T-helper 1 cell treated with Interleukin-12 subunit alpha and Interleukin-12 subunit beta and Interleukin-4 antibody, amounts not matched to agents 30 ng/mL and 1 ng/mL, for 36 hours (primary cell): ENCODE measurements around the gene TOR4A. TPM values are rescaled to one million over a fixed set of nuclear protein-coding genes. Genes with fewer than 3 reads are reported as not detected.

ENCODE experiments used
- intact Hi-C: fragments of 100-400 bp; cut with micrococcal nuclease; formaldehyde crosslinking; loops from one replicate; pipeline ENCODE4 v1.15.1; 2024
- total RNA-seq: library from RNA; stranded (reverse); gene quantifications from 2 replicates; pipeline ENCODE4 v1.2.3, GENCODE V29; 2022

TOR4A gene
- total RNA-seq, 1 donor from 2014 or later = 16.8 TPM

DNA sequence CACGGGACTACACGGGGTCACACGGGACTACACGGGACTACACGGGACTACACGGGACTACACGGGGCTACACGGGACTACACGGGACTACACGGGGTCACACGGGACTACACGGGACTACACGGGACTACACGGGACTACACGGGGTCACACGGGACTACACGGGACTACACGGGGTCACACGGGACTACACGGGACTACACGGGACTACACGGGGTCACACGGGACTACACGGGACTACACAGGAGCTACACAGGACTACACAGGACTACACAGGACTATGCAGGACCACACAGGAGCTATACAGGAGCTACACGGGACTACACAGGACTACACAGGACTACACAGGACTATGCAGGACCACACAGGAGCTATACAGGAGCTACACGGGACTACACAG lies 52.1 kb downstream of the TOR4A start:
- intact Hi-C loops = loop anchor here (5.0 kb wide), 1 partner anchor 482 kb away; the partner anchor contains the start of gene PHPT1

DNA sequence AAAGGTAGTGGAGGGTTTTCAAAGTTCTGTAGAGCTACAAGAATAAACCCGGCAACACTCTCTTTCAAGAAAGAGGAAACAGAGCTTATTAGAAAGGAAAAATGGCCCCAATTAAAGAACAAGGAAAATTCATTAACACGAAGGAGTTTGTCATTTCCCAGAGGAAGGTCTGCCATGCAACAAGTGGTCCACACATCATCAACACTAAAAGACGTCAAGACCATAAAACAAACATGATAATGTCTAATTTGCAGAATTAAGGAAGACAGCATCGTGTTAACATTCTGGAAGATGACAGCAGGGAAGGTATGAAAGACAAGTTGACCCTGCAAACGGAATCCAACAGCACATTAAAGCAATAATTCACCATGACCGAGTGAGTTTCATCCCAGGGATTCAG lies 53.2 kb downstream of the TOR4A start:
- intact Hi-C loops = no loop called here

GRCh38 chr9:137331929-137332328 lies 54.4 kb downstream of the TOR4A start:
- intact Hi-C loops = no loop called here

Other genes starting within 250 kb of the TOR4A start
- gene ABCA2, start 249.5 kb upstream of the TOR4A start, total RNA-seq = 30.0 and 33.9 TPM in 2 replicates
- gene FUT7, start 245.6 kb upstream of the TOR4A start, total RNA-seq = 1.7 and 1.9 TPM in 2 replicates
- gene NPDC1, start 231.5 kb upstream of the TOR4A start, total RNA-seq = 56.7 and 57.3 TPM in 2 replicates
- not detected in 2 replicates for gene ENTPD2, start 223.7 kb upstream of the TOR4A start, total RNA-seq
- 19.7 and 21.1 TPM in 2 replicates for gene SAPCD2, start 207.2 kb upstream of the TOR4A start, total RNA-seq
- gene UAP1L1, start 200.2 kb upstream of the TOR4A start, total RNA-seq = 15.1 and 15.7 TPM in 2 replicates
- gene MAN1B1, start 190.7 kb upstream of the TOR4A start, total RNA-seq = 50.4 and 54.3 TPM in 2 replicates
- 251 and 260 TPM in 2 replicates for gene DPP7, start 163.0 kb upstream of the TOR4A start, total RNA-seq
- 0.15 and 0.37 TPM in 2 replicates for gene GRIN1, start 138.6 kb upstream of the TOR4A start, total RNA-seq
- gene LRRC26, start 107.7 kb upstream of the TOR4A start, total RNA-seq = not detected in 2 replicates
- gene TMEM210, start 105.7 kb upstream of the TOR4A start, total RNA-seq = not detected in 2 replicates
- 77.0 and 77.9 TPM in 2 replicates for gene ANAPC2, start 89.2 kb upstream of the TOR4A start, total RNA-seq
- gene SSNA1, start 89.0 kb upstream of the TOR4A start, total RNA-seq = 88.4 and 88.8 TPM in 2 replicates
- 9.5 and 9.9 TPM in 2 replicates for gene TPRN, start 77.0 kb upstream of the TOR4A start, total RNA-seq
- gene TMEM203, start 72.1 kb upstream of the TOR4A start, total RNA-seq = 29.4 and 30.7 TPM in 2 replicates
- gene NDOR1, start 72.0 kb upstream of the TOR4A start, total RNA-seq = 40.9 and 45.3 TPM in 2 replicates
- gene RNF208, start 55.5 kb upstream of the TOR4A start, total RNA-seq = 4.3 and 5.0 TPM in 2 replicates
- gene CYSRT1, start 52.6 kb upstream of the TOR4A start, total RNA-seq = 0.27 TPM in 2 replicates
- not detected in 2 replicates for gene RNF224, start 50.2 kb upstream of the TOR4A start, total RNA-seq
- gene SLC34A3, start 46.8 kb upstream of the TOR4A start, total RNA-seq = not detected in 2 replicates
- 275 and 280 TPM in 2 replicates for gene TUBB4B, start 36.4 kb upstream of the TOR4A start, total RNA-seq
- gene STPG3, start 26.4 kb upstream of the TOR4A start, total RNA-seq = 0.27 TPM in 1 of 2 replicates, not detected in the other
- gene NELFB, start 22.4 kb upstream of the TOR4A start, total RNA-seq = 64.6 and 66.9 TPM in 2 replicates
- 1.5 and 1.8 TPM in 2 replicates for gene NRARP, start 24.5 kb downstream of the TOR4A start, total RNA-seq
- gene EXD3, start 145.4 kb downstream of the TOR4A start, total RNA-seq = 8.7 and 8.9 TPM in 2 replicates
- gene NOXA1, start 145.7 kb downstream of the TOR4A start, total RNA-seq = 0.44 and 0.80 TPM in 2 replicates
- 0.07 TPM in 1 of 2 replicates, not detected in the other for gene ENTPD8, start 163.6 kb downstream of the TOR4A start, total RNA-seq
- 30.5 and 33.1 TPM in 2 replicates for gene NSMF, start 181.6 kb downstream of the TOR4A start, total RNA-seq